Stimulated activated CD4-positive, alpha-beta T cell treated with anti-CD3 and anti-CD28 coated beads, Interleukin-12 subunit alpha, Interleukin-12 subunit beta, amount 100 ng/mL, for 4 hours (primary cell): ENCODE data around the gene HMGCR.

Source experiments
- DNase-seq: peaks from one replicate; pipeline ENCODE4 v3.0.0-alpha.2; 2020

HMGCR gene

DNA sequence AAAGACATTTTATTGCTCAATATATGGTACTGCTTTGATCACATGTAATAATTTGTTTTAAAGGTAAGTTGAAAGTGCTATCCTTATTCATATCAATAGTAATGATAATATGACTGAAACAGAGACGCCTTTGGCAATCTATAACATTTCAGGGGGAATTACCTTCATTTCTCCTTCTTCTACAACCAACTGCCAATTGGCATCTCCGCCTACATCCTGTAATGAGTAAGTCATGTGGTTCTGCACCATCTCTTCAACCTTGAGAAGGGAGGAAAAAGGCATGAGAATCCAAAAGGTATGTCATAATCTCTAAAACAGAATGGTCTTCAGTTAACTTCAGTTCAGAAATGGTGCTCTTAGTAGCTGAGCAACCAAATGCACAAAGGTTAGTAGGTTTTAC, 52.4 kb downstream of the HMGCR start:
- no peak for DNase-seq

DNA sequence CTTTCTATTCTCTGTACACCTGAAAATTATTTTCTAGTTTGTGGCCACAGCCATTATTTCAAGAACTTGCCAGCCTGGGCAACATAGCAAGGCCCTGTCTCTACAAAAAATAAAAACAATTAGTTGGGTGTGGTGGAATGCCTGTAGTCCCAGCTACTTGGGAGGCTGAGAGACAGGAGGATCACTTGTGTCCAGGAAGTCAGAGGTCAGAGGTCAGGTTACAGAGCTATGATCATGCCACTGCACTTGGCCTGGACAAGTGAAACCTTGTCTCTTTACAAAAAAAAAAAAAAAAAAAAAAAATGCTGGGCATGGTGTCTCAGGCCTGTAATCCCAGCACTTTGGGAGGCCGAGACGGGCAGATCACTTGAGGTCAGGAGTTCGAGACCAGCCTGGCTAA, 58.3 kb downstream of the HMGCR start:
- no peak for DNase-seq

DNA sequence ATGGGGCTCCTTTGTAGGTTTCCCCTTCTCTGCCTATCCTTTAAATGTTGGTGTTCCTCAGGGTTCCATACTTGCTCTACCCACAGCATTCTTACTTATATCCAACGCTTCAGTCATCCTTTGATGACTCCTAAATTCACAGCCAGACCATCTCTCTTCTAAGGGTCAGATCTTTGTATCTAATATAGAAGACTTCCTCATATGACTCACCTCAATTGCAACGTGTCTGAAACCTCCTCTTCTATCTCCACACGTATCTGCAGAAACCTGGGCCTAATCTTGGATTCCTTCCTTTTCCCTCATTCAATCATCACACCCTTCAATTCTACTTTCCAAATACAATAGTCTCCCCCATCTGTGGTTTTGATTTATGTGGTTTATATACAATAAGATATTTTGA, 68.3 kb downstream of the HMGCR start:
- DNase-seq, result no peak
